ENCODE data around the gene TRPV4.

DNA sequence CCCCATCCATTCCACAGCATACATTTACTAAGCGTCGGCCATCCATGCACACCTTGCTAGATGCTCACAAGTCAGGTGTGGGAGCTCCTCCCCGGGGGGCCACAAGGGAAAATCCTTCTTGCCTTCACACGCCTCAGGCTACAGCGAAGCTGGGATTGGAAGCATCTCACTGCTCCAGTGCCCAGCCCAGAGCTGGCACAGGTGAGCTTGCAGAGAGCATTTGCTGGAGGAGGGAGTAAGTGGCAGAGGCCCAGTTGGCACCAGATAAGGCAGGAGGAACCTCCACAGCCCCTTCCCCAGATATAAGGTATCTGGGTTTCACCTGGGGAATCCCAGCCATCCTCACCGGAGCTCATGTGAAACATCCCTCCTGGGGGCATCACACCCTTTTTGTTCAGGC is 1.8 kb downstream of the TRPV4 start:
- TF ChIP-seq, protein P1, sequence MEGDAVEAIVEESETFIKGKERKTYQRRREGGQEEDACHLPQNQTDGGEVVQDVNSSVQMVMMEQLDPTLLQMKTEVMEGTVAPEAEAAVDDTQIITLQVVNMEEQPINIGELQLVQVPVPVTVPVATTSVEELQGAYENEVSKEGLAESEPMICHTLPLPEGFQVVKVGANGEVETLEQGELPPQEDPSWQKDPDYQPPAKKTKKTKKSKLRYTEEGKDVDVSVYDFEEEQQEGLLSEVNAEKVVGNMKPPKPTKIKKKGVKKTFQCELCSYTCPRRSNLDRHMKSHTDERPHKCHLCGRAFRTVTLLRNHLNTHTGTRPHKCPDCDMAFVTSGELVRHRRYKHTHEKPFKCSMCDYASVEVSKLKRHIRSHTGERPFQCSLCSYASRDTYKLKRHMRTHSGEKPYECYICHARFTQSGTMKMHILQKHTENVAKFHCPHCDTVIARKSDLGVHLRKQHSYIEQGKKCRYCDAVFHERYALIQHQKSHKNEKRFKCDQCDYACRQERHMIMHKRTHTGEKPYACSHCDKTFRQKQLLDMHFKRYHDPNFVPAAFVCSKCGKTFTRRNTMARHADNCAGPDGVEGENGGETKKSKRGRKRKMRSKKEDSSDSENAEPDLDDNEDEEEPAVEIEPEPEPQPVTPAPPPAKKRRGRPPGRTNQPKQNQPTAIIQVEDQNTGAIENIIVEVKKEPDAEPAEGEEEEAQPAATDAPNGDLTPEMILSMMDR (IDR thresholded peaks at IDR 0.05; ENCODE audit: insufficient read depth, low read depth, low read length) = no peak
- TF ChIP-seq EZH2 (IDR thresholded peaks at IDR 0.05; ENCODE audit: insufficient read depth, low read length) = no peak

Data from astrocyte (in vitro differentiated cells and primary cell).